DMS53 treated with DMSO at 0.1 percent for 48 hours (cell line): ENCODE data around the gene LGR5.
"Not testable (repeated sequence)": the region's sequence is repeated elsewhere in the genome, so short reads cannot be mapped to it uniquely, and the experiment has no call there.

ENCODE experiments used
- DNase-seq: peaks from one replicate; lab custom pipeline; 2025; ENCODE audit not compliant: unreplicated experiment; lab: John Stamatoyannopoulos, UW

Gene LGR5

GRCh38 chr12:71546322-71546861 lies 106.8 kb downstream of the LGR5 start:
- DNase-seq, result no peak

- peak; percentile 82 for DNase-seq
Measured at GRCh38 chr12:71548893-71549292, 109.3 kb downstream of the LGR5 start.

GRCh38 chr12:71551529-71551928 lies 111.9 kb downstream of the LGR5 start:
- DNase-seq, result peak; percentile 49

GRCh38 chr12:71552728-71553501 lies 113.3 kb downstream of the LGR5 start:
- DNase-seq, result no peak

GRCh38 chr12:71555191-71555590 lies 115.6 kb downstream of the LGR5 start:
- DNase-seq, result no peak

GRCh38 chr12:71555789-71556188 lies 116.2 kb downstream of the LGR5 start:
- DNase-seq, result not testable (repeated sequence)

GRCh38 chr12:71556448-71556847 lies 116.8 kb downstream of the LGR5 start:
- no peak for DNase-seq

- no peak for DNase-seq
Measured at GRCh38 chr12:71556875-71557274, 117.3 kb downstream of the LGR5 start.

- no peak for DNase-seq
Measured at GRCh38 chr12:71558445-71558844, 118.8 kb downstream of the LGR5 start.

GRCh38 chr12:71562676-71563595 lies 123.3 kb downstream of the LGR5 start:
- no peak for DNase-seq

GRCh38 chr12:71565535-71565934 lies 125.9 kb downstream of the LGR5 start:
- DNase-seq, result no peak

GRCh38 chr12:71566655-71567054 lies 127.1 kb downstream of the LGR5 start:
- DNase-seq, result no peak

GRCh38 chr12:71567537-71567936 lies 127.9 kb downstream of the LGR5 start:
- no peak for DNase-seq

GRCh38 chr12:71569885-71570284 lies 130.3 kb downstream of the LGR5 start:
- not testable (repeated sequence) for DNase-seq

- no peak for DNase-seq
Measured at GRCh38 chr12:71576496-71576895, 136.9 kb downstream of the LGR5 start.

- no peak for DNase-seq
Measured at GRCh38 chr12:71578694-71579258, 139.2 kb downstream of the LGR5 start.

- no peak for DNase-seq
Measured at GRCh38 chr12:71581206-71581605, 141.6 kb downstream of the LGR5 start.

- DNase-seq, result no peak
Measured at GRCh38 chr12:71582925-71583324, 143.3 kb downstream of the LGR5 start.

- DNase-seq, result no peak
Measured at GRCh38 chr12:71584356-71584755, 144.8 kb downstream of the LGR5 start.

- DNase-seq, result no peak
Measured at GRCh38 chr12:71585218-71585617, 145.6 kb downstream of the LGR5 start.

GRCh38 chr12:71587012-71587411 lies 147.4 kb downstream of the LGR5 start:
- no peak for DNase-seq
